Right ventricle myocardium inferior (tissue), 1 donor: Measurements from ENCODE around the gene SOX11. TPM values are rescaled to one million over a fixed set of nuclear protein-coding genes. Genes with fewer than 3 reads are reported as not detected.

ENCODE experiments used
- ATAC-seq: fragments of 200-7000 bp; cut with Tn5 transposase; one replicate; pipeline ENCODE4 v1.9.1; 2020; ENCODE audit warnings: mild to moderate bottlenecking, moderate library complexity
- DNase-seq: peaks from one replicate; pipeline ENCODE4 v3.0.0; 2021; ENCODE audit errors: missing footprints
- intact Hi-C: fragments of 100-400 bp; cut with DNase I; formaldehyde crosslinking; loops from one replicate; pipeline ENCODE4 v1.11.0; 2022
- total RNA-seq: library from RNA; stranded (reverse); fragmentation: NEBNext Ultra II Directional; extraction: Animal tissue kit (Norgen Biotek cat#: 25700); gene quantifications from one replicate; pipeline ENCODE4 v1.2.1, GENCODE V29; 2021
- donor health status: DM: no; HTN: yes; CAD: no; lungs with severe emphysema.

SOX11 gene
- total RNA-seq, 1 donor from 2014 or later: 1.1 TPM

DNA sequence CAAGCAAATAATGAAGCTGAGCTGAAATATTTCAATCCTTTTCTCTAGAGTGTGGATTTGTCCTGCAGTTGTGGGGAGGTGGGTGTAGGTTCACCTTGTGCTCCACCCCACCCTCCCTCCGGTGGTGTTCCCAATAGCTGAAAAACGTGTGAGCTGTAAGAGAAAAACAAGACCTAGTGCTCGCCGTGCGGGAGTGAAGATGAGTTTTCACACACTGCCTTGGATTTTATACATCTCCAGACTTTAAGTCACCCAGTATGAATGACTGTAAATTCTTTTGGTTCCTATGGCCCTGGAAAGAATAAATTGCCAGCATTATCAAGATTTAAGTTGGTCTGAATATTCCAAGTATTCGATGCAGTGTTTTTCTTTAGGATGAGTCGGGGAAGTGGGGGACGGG is 1.9 kb upstream of the SOX11 start:
- intact Hi-C loops: no loop called here
- no peak for ATAC-seq

GRCh38 chr2:5690718-5691220 is 1.4 kb upstream of the SOX11 start:
- intact Hi-C loops: no loop called here
- DNase-seq (no peak), ATAC-seq (no peak)

More for the DNA sequence above, 1.9 kb upstream of the SOX11 start:
- no peak for DNase-seq

- peak; percentile 53 for DNase-seq
- ATAC-seq: no peak
- intact Hi-C loops: no loop called here
These were observed 781 bp upstream of the SOX11 start for GRCh38 chr2:5691221-5691984.

DNA sequence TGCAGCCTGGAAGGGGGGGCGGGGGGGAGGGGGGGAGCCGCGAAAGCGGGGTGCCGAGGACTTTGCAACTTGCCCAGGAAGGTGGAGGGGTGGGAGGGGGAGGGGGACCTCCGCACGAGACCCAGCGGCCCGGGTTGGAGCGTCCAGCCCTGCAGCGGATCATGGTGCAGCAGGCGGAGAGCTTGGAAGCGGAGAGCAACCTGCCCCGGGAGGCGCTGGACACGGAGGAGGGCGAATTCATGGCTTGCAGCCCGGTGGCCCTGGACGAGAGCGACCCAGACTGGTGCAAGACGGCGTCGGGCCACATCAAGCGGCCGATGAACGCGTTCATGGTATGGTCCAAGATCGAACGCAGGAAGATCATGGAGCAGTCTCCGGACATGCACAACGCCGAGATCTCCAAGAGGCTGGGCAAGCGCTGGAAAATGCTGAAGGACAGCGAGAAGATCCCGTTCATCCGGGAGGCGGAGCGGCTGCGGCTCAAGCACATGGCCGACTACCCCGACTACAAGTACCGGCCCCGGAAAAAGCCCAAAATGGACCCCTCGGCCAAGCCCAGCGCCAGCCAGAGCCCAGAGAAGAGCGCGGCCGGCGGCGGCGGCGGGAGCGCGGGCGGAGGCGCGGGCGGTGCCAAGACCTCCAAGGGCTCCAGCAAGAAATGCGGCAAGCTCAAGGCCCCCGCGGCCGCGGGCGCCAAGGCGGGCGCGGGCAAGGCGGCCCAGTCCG is 540 bp downstream of the SOX11 start:
- intact Hi-C loops: no loop called here
- no peak for ATAC-seq

GRCh38 chr2:5693287-5694201 is 1.4 kb downstream of the SOX11 start:
- DNase-seq: peak; percentile 61

More for the DNA sequence above, 540 bp downstream of the SOX11 start:
- DNase-seq: no peak

GRCh38 chr2:5694306-5694705 is 2.1 kb downstream of the SOX11 start:
- intact Hi-C loops: no loop called here
- DNase-seq (no peak), ATAC-seq (no peak)

More at GRCh38 chr2:5693287-5694201, 1.4 kb downstream of the SOX11 start:
- no peak for ATAC-seq
- intact Hi-C loops: no loop called here

GRCh38 chr2:5695654-5696403 is 3.6 kb downstream of the SOX11 start:
- DNase-seq: no peak

GRCh38 chr2:5696404-5696944 is 4.3 kb downstream of the SOX11 start:
- DNase-seq (peak; percentile 60), ATAC-seq (peak; percentile 27)
- intact Hi-C loops: loop anchor here (2.0 kb wide), 1 partner anchor 218 kb away; no protein-coding TSS in a partner anchor

More at GRCh38 chr2:5695654-5696403, 3.6 kb downstream of the SOX11 start:
- peak; percentile 30 for ATAC-seq
- intact Hi-C loops: loop anchor here (2.0 kb wide), 1 partner anchor 219 kb away; no protein-coding TSS in a partner anchor

- DNase-seq (no peak), ATAC-seq (peak; percentile 43)
- intact Hi-C loops: loop anchor here (2.0 kb wide), 1 partner anchor 218 kb away; no protein-coding TSS in a partner anchor
These were observed 4.8 kb downstream of the SOX11 start for GRCh38 chr2:5696945-5697521.

DNA sequence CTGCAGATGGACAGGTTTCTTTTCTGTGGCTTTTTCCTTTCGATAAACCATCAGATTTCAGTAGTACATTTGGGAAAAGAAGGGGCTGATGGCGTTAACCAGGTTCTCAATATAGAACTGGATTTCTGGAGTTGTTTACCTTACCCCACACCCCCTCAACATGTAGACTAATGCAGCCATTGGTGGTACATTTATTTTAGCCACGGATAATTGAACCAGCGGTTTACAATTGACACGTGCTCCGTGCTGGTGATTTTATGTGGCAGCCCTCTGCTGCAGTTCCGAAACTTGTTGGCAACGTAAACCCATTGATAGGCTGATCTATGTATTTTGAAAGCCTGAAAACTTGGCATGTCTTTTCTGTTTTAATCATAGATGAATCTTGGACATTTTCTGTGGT is 5.4 kb downstream of the SOX11 start:
- ATAC-seq (no peak), DNase-seq (no peak)
- intact Hi-C loops: loop anchor here (2.0 kb wide), 1 partner anchor 217 kb away; no protein-coding TSS in a partner anchor

GRCh38 chr2:5698134-5698533 is 6.0 kb downstream of the SOX11 start:
- DNase-seq (no peak), ATAC-seq (no peak)
- intact Hi-C loops: no loop called here

GRCh38 chr2:5699963-5700362 is 7.8 kb downstream of the SOX11 start:
- no peak for ATAC-seq
- intact Hi-C loops: no loop called here

GRCh38 chr2:5700551-5700950 is 8.4 kb downstream of the SOX11 start:
- intact Hi-C loops: no loop called here
- no peak for DNase-seq
- no peak for ATAC-seq

More at GRCh38 chr2:5699963-5700362, 7.8 kb downstream of the SOX11 start:
- DNase-seq: no peak

DNA sequence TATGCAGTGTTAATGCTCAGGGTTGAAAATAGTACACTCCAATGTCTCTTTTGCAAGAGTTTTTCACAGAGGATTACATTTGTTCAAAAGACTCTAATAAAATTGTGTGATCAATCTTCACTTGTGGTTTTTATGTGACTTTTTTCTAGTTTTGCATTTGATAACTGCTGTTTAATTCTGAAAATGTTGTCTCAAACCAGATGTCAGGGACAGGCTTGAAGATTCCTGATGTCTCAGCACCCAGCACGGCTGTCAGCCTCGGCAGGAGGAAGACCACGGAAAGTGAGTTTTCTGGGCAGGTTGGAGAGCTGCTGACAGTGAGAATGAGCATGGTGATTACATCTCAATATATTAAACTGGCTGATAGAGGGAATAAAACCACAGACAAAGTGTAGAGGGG is 9.1 kb downstream of the SOX11 start:
- no peak for DNase-seq
- intact Hi-C loops: no loop called here
- ATAC-seq: no peak

- intact Hi-C loops: no loop called here
- no peak for ATAC-seq
These were observed 11.0 kb downstream of the SOX11 start for GRCh38 chr2:5703166-5703565.

DNA sequence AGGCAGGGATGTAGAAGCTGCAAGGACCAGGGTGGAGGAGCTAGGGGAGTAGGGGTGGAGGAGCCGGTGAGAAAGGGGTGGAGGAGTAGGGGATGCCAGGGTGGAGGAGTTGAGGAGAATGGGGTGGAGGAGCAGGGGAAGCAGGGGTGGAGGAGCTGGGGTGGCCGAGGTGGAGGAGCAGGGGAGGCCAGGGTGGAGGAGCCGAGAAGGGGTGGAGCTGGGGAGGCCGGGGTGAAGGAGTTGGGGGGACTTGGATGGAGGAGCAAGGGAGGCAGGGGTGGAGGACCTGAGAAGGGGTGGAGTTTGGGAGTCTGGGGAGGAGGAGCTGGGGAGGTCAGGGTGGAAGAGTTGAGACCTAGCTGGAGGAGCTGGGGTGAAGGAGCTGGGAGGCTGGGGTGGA is 13.3 kb downstream of the SOX11 start:
- intact Hi-C loops: no loop called here
- ATAC-seq (no peak), DNase-seq (no peak)

More at GRCh38 chr2:5703166-5703565, 11.0 kb downstream of the SOX11 start:
- no peak for DNase-seq

GRCh38 chr2:5706717-5707455 is 14.7 kb downstream of the SOX11 start:
- intact Hi-C loops: no loop called here
- DNase-seq (no peak), ATAC-seq (no peak)
